K562 (cell line): ENCODE measurements around the gene ZNF816. TPM values are rescaled to one million over a fixed set of nuclear protein-coding genes. Genes with fewer than 3 reads are reported as not detected.

Experiments
- ATAC-seq: fragments of 200-7000 bp; cut with Tn5 transposase; 3 replicates; pipeline ENCODE4 v1.9.1; 2020; ENCODE audit warnings: moderate library complexity
- BruUV-seq: library from RNA; stranded (reverse); fragments of 400-500 nt; replicated peaks from 2 replicates; lab custom pipeline; 2021; lab: Mats Ljungman, UMichigan
- CTCF ChIA-PET: fragments of 300-600 bp; formaldehyde crosslinking; extraction: SDS; loops from one replicate; lab custom pipeline; 2021; ENCODE audit warnings: low intra/inter-chr PET ratio; lab: Yijun Ruan, JAX
- POLR2A ChIA-PET: fragments of 300-600, 350-650 bp; sonication (Branson Sonifier 250); formaldehyde crosslinking; extraction: SDS; loops from one replicate; lab custom pipeline; 2021; ENCODE audit warnings: antibody characterized with exemption, inconsistent platforms; lab: Yijun Ruan, JAX
- DNase-seq, 4 experiments: peaks; one replicate each; pipeline versions ENCODE4 v3.0.0 to v3.0.0-alpha.2; 2011 to 2018; ENCODE audit warnings: low spot score in 3 of 4, mixed read lengths in 3 of 4; ENCODE audit errors: extremely low read depth in 1 of 4
- FAIRE-seq: peaks from 2 replicates; lab custom pipeline; 2011; peaks lifted over from hg19 to GRCh38; lab: Jason Lieb, UNC
- H2AFZ ChIP-seq: 2 replicates; pipeline ENCODE4 v1.6.0; 2011; ENCODE audit warnings: low read depth, low read length, control low read depth, inconsistent platforms
- H3K27ac ChIP-seq: fragments of 200-600 bp; 3 replicates; pipeline ENCODE4 v1.8.0; 2011; ENCODE audit warnings: low read depth, mild to moderate bottlenecking, control low read depth, inconsistent platforms, low read length, moderate library complexity, mixed read lengths; ENCODE audit errors: extremely low read depth
- H3K27me3 ChIP-seq, 2 experiments: fragments of 300-600 bp in 1 of 2; 2 replicates in 1 of 2; 3 replicates in 1 of 2; pipeline versions ENCODE4 v1.6.0 to v1.8.0; 2011; ENCODE audit warnings: inconsistent platforms in 2 of 2, low read length in 2 of 2, mild to moderate bottlenecking in 1 of 2, mixed read lengths in 1 of 2, moderate library complexity in 1 of 2; ENCODE audit not compliant: control insufficient read depth in 2 of 2, insufficient read depth in 2 of 2
- H3K36me3 ChIP-seq: fragments of 300-600 bp; 3 replicates; pipeline ENCODE4 v1.8.0; 2011; ENCODE audit warnings: mild to moderate bottlenecking, low read length, inconsistent platforms; ENCODE audit not compliant: control insufficient read depth, insufficient read depth
- H3K4me1 ChIP-seq, 2 experiments: fragments of 200-600 bp in 1 of 2; replicated peaks in 1 of 2; 2 replicates in 1 of 2; 3 replicates in 1 of 2; pipeline versions ENCODE4 v1.5.1 to v1.8.0; 2011; ENCODE audit warnings: inconsistent platforms in 2 of 2, low read length in 2 of 2, mild to moderate bottlenecking in 1 of 2, mixed read lengths in 1 of 2, moderate library complexity in 1 of 2; ENCODE audit not compliant: control insufficient read depth in 2 of 2, insufficient read depth in 2 of 2
- H3K4me2 ChIP-seq: 2 replicates; pipeline ENCODE4 v1.6.1; 2011; ENCODE audit warnings: low read length, control low read depth, inconsistent platforms, mixed read lengths; ENCODE audit not compliant: insufficient read depth
- H3K4me3 ChIP-seq: fragments of 200-600 bp; sonication (generic), shearing (Covaris generic); 2 replicates; pipeline ENCODE4 v1.5.1; 2016; ENCODE audit warnings: control low read depth, inconsistent platforms
- H3K79me2 ChIP-seq: fragments of 200-600 bp; 3 replicates; pipeline ENCODE4 v1.8.0; 2011; ENCODE audit warnings: low read length, inconsistent platforms; ENCODE audit not compliant: control insufficient read depth, insufficient read depth
- H3K9ac ChIP-seq, 2 experiments: 2 replicates each; pipeline versions ENCODE4 v1.6.0 to v1.6.1; 2011; ENCODE audit warnings: low read depth in 2 of 2, low read length in 2 of 2, control low read depth in 1 of 2, inconsistent platforms in 1 of 2, mild to moderate bottlenecking in 1 of 2, mixed read lengths in 1 of 2; ENCODE audit not compliant: insufficient read depth in 1 of 2
- H3K9me1 ChIP-seq: one replicate; pipeline ENCODE4 v1.6.0; 2011; ENCODE audit warnings: inconsistent platforms, mild to moderate bottlenecking, low read length, moderate library complexity; ENCODE audit not compliant: control insufficient read depth, insufficient read depth
- H3K9me3 ChIP-seq: replicated peaks from 2 replicates; pipeline ENCODE4 v1.5.1; 2011; ENCODE audit warnings: low read depth, low read length, inconsistent platforms; ENCODE audit not compliant: control insufficient read depth, insufficient read depth
- H4K20me1 ChIP-seq: replicated peaks from 2 replicates; pipeline ENCODE4 v1.6.1; 2011; ENCODE audit warnings: low read length, inconsistent platforms, mixed read lengths; ENCODE audit not compliant: control insufficient read depth, insufficient read depth
- CHAMP1 ChIP-seq: fragments of 450-650 bp; IDR thresholded peaks from 2 replicates; pipeline ENCODE4 v1.6.1; 2016; ENCODE audit warnings: mild to moderate bottlenecking
- CREB1 ChIP-seq, 2 experiments: sonication (generic) in 1 of 2; formaldehyde crosslinking in 1 of 2; IDR thresholded peaks; 2 replicates each; pipeline versions ENCODE4 v1.6.1 to v1.8.0; 2012 to 2022; ENCODE audit warnings: inconsistent platforms in 1 of 2, mild to moderate bottlenecking in 1 of 2, missing genetic modification reagents in 1 of 2, moderate library complexity in 1 of 2
- ELK3 ChIP-seq: fragments of 450-650 bp; formaldehyde crosslinking; IDR thresholded peaks from 2 replicates; pipeline ENCODE4 v1.4.0; 2020; ENCODE audit warnings: mild to moderate bottlenecking
- HCFC1 ChIP-seq: IDR thresholded peaks from 2 replicates; pipeline ENCODE4 v1.6.1; 2012; ENCODE audit warnings: low read depth, low read length, improper control_type of control experiment
- IFI16 ChIP-seq: fragments of 250-450 bp; sonication (Bioruptor Pico); IDR thresholded peaks from 2 replicates; pipeline ENCODE4 v2.1.2; 2022; ENCODE audit warnings: mild to moderate bottlenecking, inconsistent platforms
- MEF2D ChIP-seq: conservative IDR thresholded peaks from 2 replicates; pipeline ENCODE4 v1.6.1; 2016; ENCODE audit warnings: low read depth, missing genetic modification characterization, missing compliant biosample characterization
- NFIC ChIP-seq: fragments of 450-650 bp; IDR thresholded peaks from 2 replicates; pipeline ENCODE4 v1.6.1; 2017; ENCODE audit warnings: mild to moderate bottlenecking, inconsistent platforms
- PTRF ChIP-seq: fragments of 450-650 bp; IDR thresholded peaks from 2 replicates; pipeline ENCODE4 v1.6.1; 2016; ENCODE audit warnings: mild to moderate bottlenecking, missing genetic modification characterization, missing compliant biosample characterization
- SIX5 ChIP-seq, 2 experiments: IDR thresholded peaks; 2 replicates each; pipeline ENCODE4 v1.6.1; 2011; ENCODE audit warnings: low read length in 2 of 2, borderline replicate concordance in 1 of 2, low read depth in 1 of 2, mild to moderate bottlenecking in 1 of 2, moderate library complexity in 1 of 2; ENCODE audit not compliant: insufficient read depth in 1 of 2
- SMAD3 ChIP-seq: fragments of 450-650 bp; formaldehyde crosslinking; conservative IDR thresholded peaks from 2 replicates; pipeline ENCODE4 v1.4.0; 2020; ENCODE audit warnings: mild to moderate bottlenecking
- SMARCA5 ChIP-seq: fragments of 450-650 bp; IDR thresholded peaks from 2 replicates; pipeline ENCODE4 v1.6.1; 2016
- SMARCB1 ChIP-seq: IDR thresholded peaks from 2 replicates; pipeline ENCODE4 v1.6.1; 2011; ENCODE audit warnings: improper control_type of control experiment, low read depth; ENCODE audit not compliant: insufficient read length
- TFAP4 ChIP-seq: sonication (generic); formaldehyde crosslinking; IDR thresholded peaks from 2 replicates; pipeline ENCODE4 v1.8.0; 2022; ENCODE audit warnings: missing genetic modification reagents, mild to moderate bottlenecking, moderate library complexity, borderline replicate concordance
- THRAP3 ChIP-seq: fragments of 450-650 bp; IDR thresholded peaks from 2 replicates; pipeline ENCODE4 v1.6.1; 2016; ENCODE audit warnings: mild to moderate bottlenecking, inconsistent platforms, borderline replicate concordance
- TRIM28 ChIP-seq: fragments of 450-650 bp; IDR thresholded peaks from 2 replicates; pipeline ENCODE4 v1.6.1; 2017
- XRCC4 ChIP-seq: IDR thresholded peaks from one replicate; pipeline ENCODE4 v1.6.1; 2011; ENCODE audit not compliant: insufficient read depth, insufficient read length; ENCODE audit errors: extremely low read depth
- ZFX ChIP-seq: sonication (generic); formaldehyde crosslinking; IDR thresholded peaks from 2 replicates; pipeline ENCODE4 v1.8.0; 2022; ENCODE audit warnings: mild to moderate bottlenecking, missing genetic modification reagents, moderate library complexity
- ZNF584 ChIP-seq: fragments of 200-800 bp; sonication (Bioruptor generic); IDR thresholded peaks from 2 replicates; pipeline ENCODE4 v1.6.1; 2016; ENCODE audit warnings: low read depth, mild to moderate bottlenecking, missing genetic modification characterization, missing compliant biosample characterization
- WGBS: fragments of 100-300 bp; shearing (Covaris generic); methylation state at CpG from one replicate; pipeline ENCODE4 v1.1.6; 2016; ENCODE audit warnings: low coverage, mixed read lengths; ENCODE audit not compliant: insufficient coverage; ENCODE audit errors: missing lambda C conversion rate; 5-methylcytosine and 5-hydroxymethylcytosine counted together
- in situ Hi-C: fragments of 300-500 bp; cut with MboI; formaldehyde crosslinking; loops from 4 replicates; pipeline ENCODE4 v1.15.0; 2018; ENCODE audit warnings: inconsistent platforms, mixed read lengths
- intact Hi-C: fragments of 100-400 bp; cut with micrococcal nuclease; formaldehyde crosslinking; loops from 2 replicates; pipeline ENCODE4 v1.14.2; 2022
- polyA plus RNA-seq, 8 experiments: library from polyadenylated mRNA; depleted of rRNA in 4 of 8; stranded (reverse) in 5 of 8; unstranded in 3 of 8; fragments of >200 nt; fragmentation: Nextera tagmentation in 2 of 8; fragmentation: Illumina TruSeq in 1 of 8; extraction: Ambion mirVana in 2 of 8; extraction: Trizol in 1 of 8; gene quantifications; 2 replicates each; pipeline versions ENCODE4 v1.2.1 to v1.2.3, GENCODE V29; 2011 to 2014; ENCODE audit warnings: inconsistent platforms in 1 of 8, missing spikeins in 1 of 8
- total RNA-seq, 7 experiments: library from RNA; depleted of rRNA in 6 of 7; stranded (reverse); fragments of >200 nt in 6 of 7; fragmentation: Illumina TruSeq in 2 of 7; extraction: Trizol in 2 of 7; gene quantifications; 2 replicates each; pipeline versions ENCODE4 v1.2.1 to v1.2.3, GENCODE V29; 2011 to 2021; ENCODE audit warnings: low replicate concordance in 1 of 7

Gene ZNF816
- total and polyA plus RNA-seq, 9 of the 15 experiments (the other 6 are each of a cell fraction or from before 2014, with no cell fraction given) = 8.6 to 23.4 (median 13.0) TPM

- no TSS peak for BruUV-seq
- no peak overlapping the region for H2AFZ ChIP-seq
- no peaks in the 10 kb centered on the region for H3K27me3 ChIP-seq
- TF ChIP-seq MEF2D (tag) (no peak), ZNF584 (CRISPR knock-in tag) (no peak), THRAP3 (no peak), CHAMP1 (no peak), NFIC (no peak), HCFC1 (no peak), IFI16 (CRISPR knock-in tag) (no peak), ELK3 (no peak), PTRF (no peak), SMARCA5 (no peak), TRIM28 (no peak), SIX5 (IDR thresholded peaks at IDR 0.05; ENCODE audit: borderline replicate concordance in 1 of 2, insufficient read depth in 1 of 2, low read depth in 1 of 2, low read length in 2 of 2) (no peak), SMAD3 (CRISPR knock-in tag) (no peak), TFAP4 (no peak), SMARCB1 (no peak), CREB1 (IDR thresholded peaks at IDR 0.05) (no peak), CREB1 (CRISPR knock-in tag; IDR thresholded peaks at IDR 0.05) (no peak), ZFX (no peak), XRCC4 (no peak)
- DNase-seq (no peak), ATAC-seq (no peak), FAIRE-seq (no peak)
- no peak overlapping the region for H3K9ac ChIP-seq
- H3K4me3 ChIP-seq = no peak overlapping the region
- WGBS = 37% methylated on average over 4 of the region's 4 CpGs
- H3K36me3 ChIP-seq = peaks cover 15% of the 10 kb centered on the region; the same call in 2 of the 3 replicates
- ChIA-PET CTCF (no interaction called here), POLR2A (interaction anchor here (1.2 kb wide), 1 partner anchor 11 kb away, joined by 3 read pairs; no protein-coding TSS in a partner anchor)
- H3K79me2 ChIP-seq = no peaks in the 10 kb centered on the region; the same call in 2 of the 3 replicates
- H3K9me1 ChIP-seq = no peaks in the 10 kb centered on the region
- no peaks in the 10 kb centered on the region for H4K20me1 ChIP-seq
- H3K9me3 ChIP-seq = peaks cover 6% of the 10 kb centered on the region
- no peak overlapping the region for H3K27ac ChIP-seq
- H3K4me1 ChIP-seq = no peaks in the 10 kb centered on the region; a peak in 1 of 5 replicates
- no peak overlapping the region for H3K4me2 ChIP-seq
- in situ Hi-C loops (no loop called here), intact Hi-C loops (no loop called here)
These were observed 24.5 kb upstream of the ZNF816 start for GRCh38 chr19:52987221-52987620.
